ENCODE measurements around the gene SLC27A5.
"Not testable (repeated sequence)": the region's sequence is repeated elsewhere in the genome, so short reads cannot be mapped to it uniquely, and the experiment has no call there.

Gene SLC27A5

GRCh38 chr19:58466089-58466759 lies 45.6 kb downstream of the SLC27A5 start:
- DNase-seq = no peak

DNA sequence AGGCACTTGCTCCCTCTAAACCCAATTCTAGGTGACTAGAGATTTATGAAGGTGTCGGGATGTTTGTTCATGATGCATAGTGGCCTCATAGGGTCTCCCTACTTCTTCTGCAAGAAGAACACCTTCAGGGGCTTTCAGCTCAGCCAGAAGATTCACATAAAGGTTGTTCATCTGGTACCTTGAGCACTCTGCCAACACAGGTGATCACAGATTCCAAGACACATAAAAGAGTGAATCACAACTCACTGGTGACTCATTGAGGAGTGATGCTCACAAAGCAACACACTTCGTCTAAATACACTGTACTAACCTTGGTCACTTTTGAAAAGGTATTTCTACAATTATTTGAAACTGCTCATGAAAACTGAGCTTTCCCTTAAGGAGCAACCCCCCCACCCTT lies 51.8 kb downstream of the SLC27A5 start:
- no peak for DNase-seq

GRCh38 chr19:58456111-58456510 lies 55.7 kb downstream of the SLC27A5 start:
- no peak for DNase-seq

GRCh38 chr19:58455306-58455705 lies 56.5 kb downstream of the SLC27A5 start:
- DNase-seq = no peak

- DNase-seq = no peak
Measured at GRCh38 chr19:58453743-58454142, 58.0 kb downstream of the SLC27A5 start.

DNA sequence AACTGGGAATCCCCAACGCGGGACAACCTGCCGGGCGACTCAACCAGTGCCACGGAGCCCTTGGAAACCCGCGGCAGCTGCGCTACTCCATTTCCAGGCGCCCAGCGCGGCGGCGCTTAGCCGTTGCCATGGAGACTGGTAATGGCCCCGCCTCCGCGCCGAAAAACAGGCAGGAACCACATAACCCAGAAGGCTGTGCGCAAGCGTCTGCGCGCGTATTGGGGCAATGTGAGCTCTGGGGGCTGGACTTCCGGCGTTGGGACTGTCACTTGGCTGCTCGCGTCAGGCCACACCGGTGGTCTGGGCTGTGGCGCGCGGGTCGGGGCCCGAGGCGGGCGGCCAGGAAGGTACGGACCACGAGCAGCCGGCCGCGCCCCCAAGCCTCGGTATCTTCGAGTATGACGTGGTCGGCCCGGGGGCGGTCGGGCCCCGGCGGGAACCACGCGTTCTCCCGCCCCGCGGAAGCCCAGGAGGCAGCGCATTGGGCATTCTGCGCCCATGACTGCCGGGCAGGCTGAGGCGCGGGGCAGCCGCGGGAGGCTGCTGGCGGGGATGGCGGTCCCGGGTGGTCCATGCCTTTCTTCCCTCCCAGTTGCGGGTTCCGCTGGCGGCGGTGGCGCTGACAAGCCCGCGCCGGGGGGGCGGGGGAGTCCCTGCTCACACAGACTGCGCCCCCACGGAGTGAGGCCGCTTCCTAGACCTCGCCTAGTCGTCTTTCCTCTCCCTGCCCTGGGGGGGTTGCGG lies 60.3 kb downstream of the SLC27A5 start, which contains the start of gene ZNF324B:
TSS of gene ZNF324B (plus strand) at position 265 of the 744 bp plus-strand sequence. CDS start 2,080 bp downstream, outside the sequence.
- peak; percentile 97 for DNase-seq

- peak; percentile 3 for DNase-seq
Measured at GRCh38 chr19:58450856-58451357, 60.9 kb downstream of the SLC27A5 start.

GRCh38 chr19:58449980-58450379 lies 61.8 kb downstream of the SLC27A5 start:
- not testable (repeated sequence) for DNase-seq

DNA sequence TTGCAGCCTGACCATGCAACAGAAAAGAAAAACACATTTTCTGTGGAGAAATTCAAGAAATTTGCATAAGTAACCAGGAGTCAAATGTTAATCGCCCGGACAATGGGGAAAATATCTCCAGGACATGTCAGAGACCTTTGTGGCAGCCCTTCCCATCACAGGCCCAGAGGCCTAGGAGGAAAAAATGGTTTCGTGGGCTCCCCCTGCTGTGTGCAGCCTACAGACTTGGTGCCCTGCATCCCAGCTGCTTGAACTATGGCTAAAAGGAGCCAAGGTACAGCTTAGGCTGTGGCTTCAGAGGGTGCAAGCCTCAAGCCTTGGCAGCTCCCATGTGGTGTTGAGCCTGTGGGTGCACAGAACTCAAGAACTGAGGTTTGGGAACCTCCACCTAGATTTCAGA lies 62.9 kb downstream of the SLC27A5 start:
- not testable (repeated sequence) for DNase-seq

Data from NCI-H774 (cell line).